Pancreas (tissue), 10 donors: ENCODE results near the gene ZDHHC22. TPM values are rescaled to one million over a fixed set of nuclear protein-coding genes. Genes with fewer than 3 reads are reported as not detected.

Experiments
- ATAC-seq, 4 donors: fragments of 200-7000 bp; cut with Tn5 transposase; one replicate each; pipeline versions ENCODE4 v1.8.0 to v1.9.1; 2020; ENCODE audit warnings: mild to moderate bottlenecking in 4 of 4, moderate library complexity in 4 of 4
- DNase-seq, 6 donors: peaks; one replicate each; pipeline ENCODE4 v3.0.0-alpha.2; 2020
- FAIRE-seq: peaks from 2 replicates; lab custom pipeline; 2012; peaks lifted over from hg19 to GRCh38; lab: Jason Lieb, UNC
- H3K27ac ChIP-seq, 4 donors: fragments of 200-600 bp; sonication (generic); 1 replicate in 3 of 4; 2 replicates in 1 of 4; pipeline versions ENCODE4 v1.5.0 to v1.8.0; 2020
- H3K27me3 ChIP-seq, 4 donors: fragments of 200-600 bp; one replicate each; pipeline ENCODE4 v1.8.0; 2021
- H3K36me3 ChIP-seq, 3 donors: fragments of 200-600 bp; sonication (generic) in 1 of 3; one replicate each; pipeline versions ENCODE4 v1.5.0 to v1.8.0; 2020 to 2021
- H3K4me1 ChIP-seq, 3 donors: fragments of 200-600 bp; one replicate each; pipeline ENCODE4 v1.8.0; 2021
- H3K4me3 ChIP-seq, 4 donors: fragments of 200-600 bp; sonication (generic) in 2 of 4; one replicate each; pipeline versions ENCODE4 v1.5.0 to v1.8.0; 2020 to 2021
- H3K9me3 ChIP-seq, 4 donors: fragments of 200-600 bp; one replicate each; pipeline ENCODE4 v1.8.0; 2021
- CTCF ChIP-seq, 4 donors: fragments of 200-600 bp; sonication (generic) in 3 of 4; IDR thresholded peaks; one replicate each; pipeline versions ENCODE4 v1.5.0 to v1.8.0; 2021; ENCODE audit warnings: antibody characterized with exemption in 4 of 4
- WGBS, 2 donors: extraction: QIAGEN DNeasy Blood & Tissue Kit; methylation state at CpG; one replicate each; pipeline ENCODE4 v1.1.7; 2013; 5-methylcytosine and 5-hydroxymethylcytosine counted together
- intact Hi-C, 3 donors: fragments of 100-400 bp; cut with DNase I; formaldehyde crosslinking; loops; one replicate each; pipeline versions ENCODE4 v1.11.1 to v1.14.2; 2022
- polyA plus RNA-seq, 2 donors: library from polyadenylated mRNA; stranded (reverse); fragments of 200-250 nt; gene quantifications; one replicate each; pipeline ENCODE4 v1.2.3, GENCODE V29; 2013
- total RNA-seq, 6 donors: library from RNA; stranded (reverse); fragmentation: NEBNext Ultra II Directional in 4 of 6; extraction: Animal tissue kit (Norgen Biotek cat#: 25700) in 4 of 6; gene quantifications; one replicate each; pipeline versions ENCODE4 v1.2.1 to v1.2.4, GENCODE V29; 2021 to 2023
- donor health status: healthy with polysubstance abuse.
- donor health status: DM: no; HTN: no; CAD: no; lungs with moderate emphysema.
- donor health status: DM: no; HTN: no; CAD: no.
- donor health status: control.
- donor health status: control.
- donor health status: Bipolar disorder and iron deficiency.
- donor health status: DM: yes; HTN: yes; CAD: no.
- donor health status: DM: no; HTN: no; CAD: no.
- donor health status: DM: no; HTN: no; CAD: no.
- donor health status: DM: yes; HTN: yes; CAD: no.

ZDHHC22 gene
- total and polyA plus RNA-seq, 8 donors: 0.04 to 0.19 (median 0.04) TPM; not detected in 5

GRCh38 chr14:77114609-77115008 is 27.0 kb downstream of the ZDHHC22 start:
- H3K9me3 ChIP-seq: no peaks in the 10 kb centered on the region
- TF ChIP-seq CTCF (IDR thresholded peaks at IDR 0.05): no peak
- WGBS, 2 donors: 93 to 98% methylated on average over 4 of the region's 4 CpGs
- DNase-seq (no peak), FAIRE-seq (no peak), ATAC-seq (no peak)
- no peaks in the 10 kb centered on the region for H3K4me1 ChIP-seq
- intact Hi-C loops: no loop called here
- H3K36me3 ChIP-seq: peaks cover 0 to 28% (median 2%) of the 10 kb centered on the region in 3 donors
- no peak overlapping the region for H3K27ac ChIP-seq
- H3K4me3 ChIP-seq: no peak overlapping the region
- H3K27me3 ChIP-seq: no peaks in the 10 kb centered on the region

GRCh38 chr14:77113644-77114043 is 27.9 kb downstream of the ZDHHC22 start:
- ATAC-seq: no peak
- no peak for DNase-seq

DNA sequence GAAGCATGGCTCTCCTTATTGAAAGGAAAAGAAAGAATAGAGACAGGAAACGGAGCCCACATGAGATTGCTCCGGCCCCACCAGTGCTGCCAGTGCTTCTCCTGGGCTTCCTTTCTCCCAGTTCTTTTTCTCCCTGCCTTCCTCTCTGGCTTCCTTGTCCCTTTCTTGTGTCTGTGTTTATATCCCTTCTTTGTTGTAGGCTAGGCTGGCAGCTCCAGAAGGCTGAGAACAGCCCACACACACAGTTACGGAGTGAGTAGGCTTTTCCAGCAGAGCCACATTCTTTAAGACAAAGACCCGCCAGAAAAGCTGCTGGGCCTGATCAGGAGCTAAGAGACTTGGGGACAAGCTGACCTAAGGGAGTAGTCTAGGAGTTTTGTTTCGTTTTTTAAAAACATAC is 30.6 kb downstream of the ZDHHC22 start:
- Histone ChIP-seq H3K27ac (peak overlapping the region in 1 of 4 donors; percentile 18), H3K27me3 (no peaks in the 10 kb centered on the region), H3K36me3 (peaks cover 0 to 48% (median 4%) of the 10 kb centered on the region in 3 donors), H3K9me3 (no peaks in the 10 kb centered on the region), H3K4me1 (no peaks in the 10 kb centered on the region), H3K4me3 (no peak overlapping the region)
- DNase-seq (no peak), ATAC-seq (peak in 2 of 4 donors; percentile 34 to 38), FAIRE-seq (no peak)
- TF ChIP-seq CTCF (IDR thresholded peaks at IDR 0.05): no peak
- 66 to 82% methylated on average over 5 of the region's 5 CpGs for WGBS, 2 donors
- intact Hi-C loops: no loop called here

More at GRCh38 chr14:77113644-77114043, 27.9 kb downstream of the ZDHHC22 start:
- no peak for TF ChIP-seq CTCF (IDR thresholded peaks at IDR 0.05)
- intact Hi-C loops: no loop called here
- no peaks in the 10 kb centered on the region for H3K9me3 ChIP-seq
- no peak for FAIRE-seq
- WGBS, 2 donors: 89 to 91% methylated on average over 11 of the region's 11 CpGs
- no peaks in the 10 kb centered on the region for H3K27me3 ChIP-seq
- peaks cover 0 to 29% (median 0%) of the 10 kb centered on the region in 3 donors for H3K36me3 ChIP-seq
- no peaks in the 10 kb centered on the region for H3K4me1 ChIP-seq
- no peak overlapping the region for H3K27ac ChIP-seq
- H3K4me3 ChIP-seq: no peak overlapping the region

DNA sequence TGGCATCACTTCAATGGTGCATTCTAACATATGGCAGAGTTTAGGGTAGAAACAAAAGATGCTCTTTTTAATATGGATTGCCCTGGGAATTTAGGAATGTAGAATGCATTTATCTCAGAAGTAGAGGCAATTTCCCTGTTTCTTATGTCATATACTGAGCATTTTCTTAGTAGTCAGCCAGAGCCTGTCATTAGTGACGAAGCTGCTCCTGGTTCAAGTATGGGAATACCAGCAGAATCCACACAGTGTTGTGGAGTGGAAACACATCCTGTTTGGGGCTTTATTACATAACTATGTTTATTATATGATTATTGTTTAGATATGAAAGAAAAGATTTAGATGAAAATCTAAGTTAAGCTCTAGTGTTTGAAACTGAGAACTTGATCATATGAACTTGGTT is 31.3 kb downstream of the ZDHHC22 start:
- no peak overlapping the region for H3K4me3 ChIP-seq
- no peak for TF ChIP-seq CTCF (IDR thresholded peaks at IDR 0.05)
- ATAC-seq: no peak
- peak overlapping the region in 1 of 4 donors; percentile 18 for H3K27ac ChIP-seq
- no peaks in the 10 kb centered on the region for H3K4me1 ChIP-seq
- H3K36me3 ChIP-seq: peaks cover 0 to 48% (median 4%) of the 10 kb centered on the region in 3 donors
- no peak for DNase-seq
- no peaks in the 10 kb centered on the region for H3K27me3 ChIP-seq
- 91 to 92% methylated on average over 1 of the region's 1 CpG for WGBS, 2 donors
- H3K9me3 ChIP-seq: no peaks in the 10 kb centered on the region
- intact Hi-C loops: no loop called here
- FAIRE-seq: no peak

GRCh38 chr14:77109656-77110055 is 31.9 kb downstream of the ZDHHC22 start:
- intact Hi-C loops: no loop called here
- H3K4me1 ChIP-seq: no peaks in the 10 kb centered on the region
- 74 to 77% methylated on average over 6 of the region's 6 CpGs for WGBS, 2 donors
- no peaks in the 10 kb centered on the region for H3K27me3 ChIP-seq
- TF ChIP-seq CTCF (IDR thresholded peaks at IDR 0.05): no peak
- peaks cover 0 to 44% (median 4%) of the 10 kb centered on the region in 3 donors for H3K36me3 ChIP-seq
- DNase-seq: no peak
- H3K4me3 ChIP-seq: no peak overlapping the region
- H3K9me3 ChIP-seq: no peaks in the 10 kb centered on the region
- no peak overlapping the region for H3K27ac ChIP-seq
- no peak for FAIRE-seq
- ATAC-seq: no peak
